ENCODE data around the gene SCLY. TPM values are rescaled to one million over a fixed set of nuclear protein-coding genes. Genes with fewer than 3 reads are reported as not detected.

Gene SCLY
- total RNA-seq, 1 donor = 18.6 TPM

DNA sequence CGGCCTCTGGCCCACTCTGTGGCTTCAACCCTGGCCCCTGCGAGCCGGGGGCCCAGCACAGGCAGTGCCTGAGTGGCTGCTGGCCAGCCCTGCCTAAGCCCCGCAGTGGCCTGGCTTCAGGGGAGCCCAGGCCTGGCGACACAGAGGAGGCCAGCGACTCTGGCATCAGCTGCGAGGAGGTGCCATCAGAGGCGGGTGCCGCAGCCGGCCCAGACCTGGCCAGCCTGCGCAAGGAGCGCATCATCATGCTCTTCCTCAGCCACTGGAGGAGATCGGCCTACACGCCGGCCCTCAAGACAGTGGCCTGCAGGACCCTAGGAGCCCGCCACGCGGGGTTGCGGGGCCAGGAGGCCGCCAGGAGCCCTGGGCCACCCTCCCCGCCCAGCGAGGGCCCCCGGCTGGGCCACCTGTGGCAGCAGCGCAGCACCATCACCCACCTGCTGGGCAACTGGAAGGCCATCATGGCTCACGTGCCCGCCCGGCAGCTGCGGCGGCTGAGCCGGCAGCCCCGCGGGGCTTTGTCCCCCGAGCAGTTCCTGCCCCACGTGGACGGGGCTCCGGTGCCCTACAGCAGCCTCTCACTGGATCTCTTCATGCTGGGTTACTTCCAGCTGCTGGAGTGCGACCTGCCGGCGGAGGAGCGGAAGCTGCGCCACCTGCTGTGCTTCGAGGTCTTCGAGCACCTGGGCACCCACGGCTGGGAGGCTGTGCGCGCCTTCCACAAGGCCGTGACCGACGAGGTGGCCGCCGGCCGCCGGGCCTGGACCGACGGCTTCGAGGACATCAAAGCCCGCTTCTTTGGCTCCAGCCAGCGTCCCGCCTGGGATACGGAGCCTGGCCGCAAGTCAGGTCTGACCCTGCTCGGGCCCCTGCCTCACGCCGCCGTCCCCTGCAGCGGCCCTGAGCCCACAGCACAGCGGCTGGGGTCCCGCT lies 70.2 kb downstream of the SCLY start:
- no peak for DNase-seq (ENCODE audit: low read depth)
- no peak for TF ChIP-seq CTCF (IDR thresholded peaks at IDR 0.05; ENCODE audit: insufficient read depth, low read depth, low read length)
- no peak overlapping the region for H3K4me3 ChIP-seq (ENCODE audit: low read depth, low read length)

DNA sequence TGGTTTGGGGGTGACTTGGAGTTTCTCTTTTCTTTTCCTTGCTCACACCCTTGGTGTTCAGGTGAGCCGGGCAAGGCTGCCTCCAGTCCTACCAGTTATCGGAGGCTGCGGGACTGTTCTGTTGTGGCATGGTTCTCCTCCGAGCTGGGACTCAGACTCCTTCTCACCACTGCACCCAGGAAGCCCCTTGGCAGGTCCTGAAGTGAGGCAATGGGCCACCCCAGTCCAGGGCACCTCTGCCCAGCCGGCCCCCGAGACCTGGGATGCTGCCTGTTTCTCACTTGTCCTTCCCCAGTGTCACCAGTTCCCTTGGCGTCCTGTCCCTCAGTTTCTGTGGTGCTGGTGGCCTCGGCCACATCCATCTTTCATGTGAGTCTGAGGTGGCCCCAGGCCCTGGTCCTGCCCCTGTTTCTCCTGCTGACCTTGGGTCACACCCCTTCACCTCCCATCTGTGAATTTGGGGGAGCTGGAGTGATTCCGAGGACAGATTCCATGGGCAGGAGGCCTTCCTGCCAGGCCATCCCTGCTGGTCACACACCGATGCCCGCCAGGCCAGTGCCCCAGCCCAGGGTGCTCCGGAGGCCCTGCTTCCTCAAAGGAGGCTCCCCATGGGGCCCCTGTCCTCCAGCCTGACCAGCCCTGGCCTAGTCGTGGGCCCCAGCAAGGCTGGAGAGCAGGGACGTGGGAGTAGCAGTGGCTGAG lies 71.1 kb downstream of the SCLY start:
- H3K4me3 ChIP-seq (ENCODE audit: low read depth, low read length) = no peak overlapping the region
- TF ChIP-seq CTCF (IDR thresholded peaks at IDR 0.05; ENCODE audit: insufficient read depth, low read depth, low read length) = no peak
- DNase-seq (ENCODE audit: low read depth) = no peak

- no peak for TF ChIP-seq CTCF (IDR thresholded peaks at IDR 0.05; ENCODE audit: insufficient read depth, low read depth, low read length)
- no peak for DNase-seq (ENCODE audit: low read depth)
- no peak overlapping the region for H3K4me3 ChIP-seq (ENCODE audit: low read depth, low read length)
Measured at GRCh38 chr2:238132463-238133450, 72.0 kb downstream of the SCLY start.

DNA sequence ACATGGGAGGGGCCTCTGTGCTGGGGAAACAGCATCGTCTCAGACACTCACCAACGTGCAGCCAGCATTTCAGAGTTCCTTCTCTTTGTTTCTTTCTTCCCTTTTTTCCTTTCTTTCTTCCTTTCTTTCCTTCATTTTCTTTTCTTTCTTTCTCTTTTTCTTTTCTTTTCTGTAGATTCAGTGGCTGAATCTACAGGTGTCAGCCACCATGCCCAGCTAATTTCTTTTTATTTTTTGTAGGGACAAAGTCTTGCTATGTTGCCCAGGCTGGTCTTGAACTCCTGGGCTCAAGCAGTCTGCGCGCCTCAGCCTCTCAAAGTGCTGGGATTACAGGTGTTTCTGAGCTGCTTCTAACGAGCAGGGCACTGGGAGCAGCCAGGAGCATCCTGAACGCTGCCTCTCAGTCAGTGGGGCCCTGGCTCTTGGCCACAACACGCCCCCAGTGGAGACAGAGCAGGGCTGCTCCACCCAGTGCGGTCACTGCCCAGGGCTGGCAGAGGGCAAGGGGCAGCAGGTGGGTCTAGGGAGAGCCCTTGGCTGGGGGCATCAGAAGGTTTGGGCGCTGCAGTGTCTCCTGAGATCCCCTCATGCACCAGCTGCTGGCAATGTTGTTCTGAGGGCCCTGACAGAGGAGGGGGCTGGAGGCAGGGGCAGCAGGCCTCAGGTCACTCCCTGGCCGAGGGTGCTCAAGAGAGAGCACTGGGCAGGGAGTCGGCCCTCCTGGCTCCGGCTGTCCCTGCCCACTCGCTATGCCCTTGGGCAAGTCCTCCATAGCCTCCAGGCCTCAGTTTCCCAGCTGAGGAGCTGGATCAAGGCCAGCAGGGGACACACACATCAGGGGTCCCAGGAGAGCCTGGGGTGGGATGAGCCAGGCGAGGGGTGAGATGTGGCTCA lies 72.9 kb downstream of the SCLY start:
- DNase-seq (ENCODE audit: low read depth) = no peak
- no peak overlapping the region for H3K4me3 ChIP-seq (ENCODE audit: low read depth, low read length)
- TF ChIP-seq CTCF (IDR thresholded peaks at IDR 0.05; ENCODE audit: insufficient read depth, low read depth, low read length) = no peak

GRCh38 chr2:238134393-238134785 lies 73.6 kb downstream of the SCLY start:
- TF ChIP-seq CTCF (IDR thresholded peaks at IDR 0.05; ENCODE audit: insufficient read depth, low read depth, low read length) = no peak
- H3K4me3 ChIP-seq (ENCODE audit: low read depth, low read length) = no peak overlapping the region
- no peak for DNase-seq (ENCODE audit: low read depth)

Measured in fibroblast of villous mesenchyme (primary cell).